GM12874 (cell line): ENCODE data around the gene MYBPHL.

Experiments
- TF ChIP-seq, protein P1 (sequence below): IDR thresholded peaks from 2 replicates; pipeline ENCODE4 v1.5.1; 2011; ENCODE audit warnings: low read depth, mild to moderate bottlenecking, control low read depth, low read length, moderate library complexity; ENCODE audit not compliant: insufficient read depth

MYBPHL gene

DNA sequence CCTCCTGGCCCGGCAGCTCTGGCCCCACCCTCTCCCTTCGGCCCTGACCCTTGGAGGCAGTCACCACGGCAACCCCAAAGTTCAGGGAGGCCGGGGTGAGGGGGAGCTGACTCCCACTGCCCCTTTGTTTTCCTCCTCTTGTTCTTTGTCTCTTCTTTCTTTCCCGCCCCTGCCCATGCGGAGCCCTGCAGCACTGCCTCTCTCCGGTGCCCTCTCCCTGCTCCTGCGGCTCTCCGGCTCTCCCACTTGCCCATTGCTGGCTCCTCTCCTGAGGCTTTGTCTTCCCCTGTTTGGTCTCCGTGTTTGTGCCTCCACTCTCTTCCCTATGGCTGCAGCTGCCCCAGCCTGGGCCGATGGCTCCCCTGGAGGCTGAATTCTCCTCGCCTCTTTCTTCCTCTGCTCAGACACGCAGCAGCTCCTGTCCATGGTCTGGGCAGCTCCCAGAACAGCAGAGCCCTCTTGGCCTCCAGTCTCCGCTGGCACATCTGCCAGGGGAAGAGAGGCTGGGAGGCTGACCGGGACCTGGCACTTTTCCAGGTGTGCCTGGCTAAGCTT lies 51.6 kb downstream of the MYBPHL start:
- TF ChIP-seq, protein P1, sequence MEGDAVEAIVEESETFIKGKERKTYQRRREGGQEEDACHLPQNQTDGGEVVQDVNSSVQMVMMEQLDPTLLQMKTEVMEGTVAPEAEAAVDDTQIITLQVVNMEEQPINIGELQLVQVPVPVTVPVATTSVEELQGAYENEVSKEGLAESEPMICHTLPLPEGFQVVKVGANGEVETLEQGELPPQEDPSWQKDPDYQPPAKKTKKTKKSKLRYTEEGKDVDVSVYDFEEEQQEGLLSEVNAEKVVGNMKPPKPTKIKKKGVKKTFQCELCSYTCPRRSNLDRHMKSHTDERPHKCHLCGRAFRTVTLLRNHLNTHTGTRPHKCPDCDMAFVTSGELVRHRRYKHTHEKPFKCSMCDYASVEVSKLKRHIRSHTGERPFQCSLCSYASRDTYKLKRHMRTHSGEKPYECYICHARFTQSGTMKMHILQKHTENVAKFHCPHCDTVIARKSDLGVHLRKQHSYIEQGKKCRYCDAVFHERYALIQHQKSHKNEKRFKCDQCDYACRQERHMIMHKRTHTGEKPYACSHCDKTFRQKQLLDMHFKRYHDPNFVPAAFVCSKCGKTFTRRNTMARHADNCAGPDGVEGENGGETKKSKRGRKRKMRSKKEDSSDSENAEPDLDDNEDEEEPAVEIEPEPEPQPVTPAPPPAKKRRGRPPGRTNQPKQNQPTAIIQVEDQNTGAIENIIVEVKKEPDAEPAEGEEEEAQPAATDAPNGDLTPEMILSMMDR = no peak

DNA sequence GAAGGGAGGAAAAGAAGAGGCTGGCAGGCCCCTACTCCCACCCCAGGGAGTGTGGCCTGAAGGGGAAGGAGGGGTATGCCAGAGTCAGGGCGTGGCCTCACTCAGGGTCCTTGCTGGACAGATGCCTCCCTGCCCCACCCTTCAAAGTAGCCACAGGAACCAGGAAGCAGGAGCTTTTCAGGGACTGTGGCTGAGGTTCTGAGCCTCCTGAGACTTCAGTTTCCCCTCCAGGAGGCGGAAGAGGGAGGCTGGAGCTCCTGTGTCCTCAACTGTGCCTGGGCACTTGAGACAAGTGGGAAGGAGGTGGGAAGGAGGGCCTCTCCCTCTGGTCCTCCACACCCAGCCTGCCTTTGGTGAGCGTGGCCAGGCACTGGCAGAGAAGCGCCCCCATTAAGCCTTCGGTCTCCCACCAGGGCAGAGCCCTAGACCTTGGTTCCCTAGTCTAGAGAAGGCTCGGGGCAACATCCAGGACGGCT lies 52.2 kb downstream of the MYBPHL start:
- TF ChIP-seq, protein P1 = no peak

DNA sequence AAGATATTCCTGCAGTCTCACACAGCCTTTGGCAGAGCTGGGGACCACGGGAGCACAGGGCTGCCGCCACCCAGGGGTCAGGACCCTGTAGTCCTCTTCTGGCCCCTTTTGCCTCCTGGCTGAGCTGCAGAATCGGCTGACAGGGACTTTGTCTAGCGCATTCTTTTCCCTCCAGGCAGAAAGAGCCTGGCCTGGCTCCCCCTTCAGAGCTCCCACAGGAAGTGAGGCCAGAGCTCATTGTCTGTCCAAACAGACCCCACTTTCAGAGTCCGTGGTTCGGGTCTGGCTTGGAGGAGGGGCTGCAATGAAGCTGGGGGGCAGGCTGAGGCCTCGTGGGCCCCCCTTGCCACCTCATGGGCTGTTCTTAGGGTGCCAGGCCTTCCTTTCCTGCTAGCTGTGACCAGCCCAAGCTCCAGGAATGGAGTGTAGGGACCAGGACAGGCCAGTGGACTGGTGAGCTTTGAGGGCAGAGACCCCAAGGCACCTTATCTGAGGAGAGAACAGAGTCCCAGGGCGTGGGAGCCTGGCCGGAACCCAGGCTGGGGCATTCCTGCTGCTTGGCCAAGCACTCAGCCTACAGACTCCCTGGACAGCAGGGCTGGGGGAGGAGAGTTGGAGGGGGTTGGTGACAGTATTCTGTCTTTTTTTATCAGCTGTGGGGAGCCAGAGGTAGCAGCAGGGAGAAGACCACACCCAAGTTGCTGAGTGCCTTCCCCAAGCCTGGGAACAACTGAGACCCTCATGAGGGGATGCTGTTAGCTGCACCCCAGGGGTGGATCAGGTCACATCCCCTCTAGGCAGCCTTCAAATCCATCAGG lies 52.8 kb downstream of the MYBPHL start:
- TF ChIP-seq, protein P1 = no peak

DNA sequence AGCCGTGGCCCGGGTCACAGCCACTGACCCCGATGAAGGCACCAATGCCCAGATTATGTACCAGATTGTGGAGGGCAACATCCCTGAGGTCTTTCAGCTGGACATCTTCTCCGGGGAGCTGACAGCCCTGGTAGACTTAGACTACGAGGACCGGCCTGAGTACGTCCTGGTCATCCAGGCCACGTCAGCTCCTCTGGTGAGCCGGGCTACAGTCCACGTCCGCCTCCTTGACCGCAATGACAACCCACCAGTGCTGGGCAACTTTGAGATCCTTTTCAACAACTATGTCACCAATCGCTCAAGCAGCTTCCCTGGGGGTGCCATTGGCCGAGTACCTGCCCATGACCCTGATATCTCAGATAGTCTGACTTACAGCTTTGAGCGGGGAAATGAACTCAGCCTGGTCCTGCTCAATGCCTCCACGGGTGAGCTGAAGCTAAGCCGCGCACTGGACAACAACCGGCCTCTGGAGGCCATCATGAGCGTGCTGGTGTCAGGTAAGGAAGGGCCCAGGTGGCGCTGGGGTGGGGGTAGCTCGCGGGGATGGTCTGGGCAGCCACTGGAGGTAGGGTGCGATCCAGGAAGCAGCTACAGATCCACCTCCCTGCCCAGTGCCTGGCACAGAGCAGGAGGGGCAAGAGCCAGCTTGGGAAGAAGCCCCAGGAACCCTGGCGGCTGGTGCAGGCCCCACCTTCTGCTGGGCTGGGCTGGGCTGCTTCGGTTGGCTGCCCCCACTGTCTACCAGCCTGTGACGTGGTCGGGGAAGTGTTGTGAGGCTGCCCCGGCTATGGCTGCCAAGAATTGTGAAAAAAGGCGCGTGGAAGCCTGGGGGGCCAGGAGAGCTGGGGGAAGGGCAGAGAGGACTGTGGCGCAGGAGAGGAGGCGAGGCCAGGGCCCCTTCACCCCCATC lies 53.7 kb downstream of the MYBPHL start:
- TF ChIP-seq, protein P1 = no peak

DNA sequence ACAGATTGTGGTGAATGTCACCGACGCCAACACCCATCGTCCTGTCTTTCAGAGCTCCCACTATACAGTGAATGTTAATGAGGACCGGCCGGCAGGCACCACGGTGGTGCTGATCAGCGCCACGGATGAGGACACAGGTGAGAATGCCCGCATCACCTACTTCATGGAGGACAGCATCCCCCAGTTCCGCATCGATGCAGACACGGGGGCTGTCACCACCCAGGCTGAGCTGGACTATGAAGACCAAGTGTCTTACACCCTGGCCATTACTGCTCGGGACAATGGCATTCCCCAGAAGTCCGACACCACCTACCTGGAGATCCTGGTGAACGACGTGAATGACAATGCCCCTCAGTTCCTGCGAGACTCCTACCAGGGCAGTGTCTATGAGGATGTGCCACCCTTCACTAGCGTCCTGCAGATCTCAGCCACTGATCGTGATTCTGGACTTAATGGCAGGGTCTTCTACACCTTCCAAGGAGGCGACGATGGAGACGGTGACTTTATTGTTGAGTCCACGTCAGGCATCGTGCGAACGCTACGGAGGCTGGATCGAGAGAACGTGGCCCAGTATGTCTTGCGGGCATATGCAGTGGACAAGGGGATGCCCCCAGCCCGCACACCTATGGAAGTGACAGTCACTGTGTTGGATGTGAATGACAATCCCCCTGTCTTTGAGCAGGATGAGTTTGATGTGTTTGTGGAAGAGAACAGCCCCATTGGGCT lies 54.5 kb downstream of the MYBPHL start:
- TF ChIP-seq, protein P1 = no peak

DNA sequence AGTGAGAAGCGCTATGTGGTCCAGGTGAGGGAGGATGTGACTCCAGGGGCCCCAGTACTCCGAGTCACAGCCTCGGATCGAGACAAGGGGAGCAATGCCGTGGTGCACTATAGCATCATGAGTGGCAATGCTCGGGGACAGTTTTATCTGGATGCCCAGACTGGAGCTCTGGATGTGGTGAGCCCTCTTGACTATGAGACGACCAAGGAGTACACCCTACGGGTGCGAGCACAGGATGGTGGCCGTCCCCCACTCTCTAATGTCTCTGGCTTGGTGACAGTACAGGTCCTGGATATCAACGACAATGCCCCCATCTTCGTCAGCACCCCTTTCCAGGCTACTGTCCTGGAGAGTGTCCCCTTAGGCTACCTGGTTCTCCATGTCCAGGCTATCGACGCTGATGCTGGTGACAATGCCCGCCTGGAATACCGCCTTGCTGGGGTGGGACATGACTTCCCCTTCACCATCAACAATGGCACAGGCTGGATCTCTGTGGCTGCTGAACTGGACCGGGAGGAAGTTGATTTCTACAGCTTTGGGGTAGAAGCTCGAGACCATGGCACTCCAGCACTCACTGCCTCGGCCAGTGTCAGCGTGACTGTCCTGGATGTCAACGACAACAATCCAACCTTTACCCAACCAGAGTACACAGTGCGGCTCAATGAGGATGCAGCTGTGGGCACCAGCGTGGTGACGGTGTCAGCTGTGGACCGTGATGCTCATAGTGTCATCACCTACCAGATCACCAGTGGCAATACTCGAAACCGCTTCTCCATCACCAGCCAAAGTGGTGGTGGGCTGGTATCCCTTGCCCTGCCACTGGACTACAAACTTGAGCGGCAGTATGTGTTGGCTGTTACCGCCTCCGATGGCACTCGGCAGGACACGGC lies 55.3 kb downstream of the MYBPHL start:
- TF ChIP-seq, protein P1 = no peak
